NCI-H1105 (cell line): Measurements from ENCODE around the gene KRTAP10-2.

ENCODE experiments used
- DNase-seq: peaks from one replicate; lab custom pipeline; 2025; lab: John Stamatoyannopoulos, UW

KRTAP10-2 gene

DNA sequence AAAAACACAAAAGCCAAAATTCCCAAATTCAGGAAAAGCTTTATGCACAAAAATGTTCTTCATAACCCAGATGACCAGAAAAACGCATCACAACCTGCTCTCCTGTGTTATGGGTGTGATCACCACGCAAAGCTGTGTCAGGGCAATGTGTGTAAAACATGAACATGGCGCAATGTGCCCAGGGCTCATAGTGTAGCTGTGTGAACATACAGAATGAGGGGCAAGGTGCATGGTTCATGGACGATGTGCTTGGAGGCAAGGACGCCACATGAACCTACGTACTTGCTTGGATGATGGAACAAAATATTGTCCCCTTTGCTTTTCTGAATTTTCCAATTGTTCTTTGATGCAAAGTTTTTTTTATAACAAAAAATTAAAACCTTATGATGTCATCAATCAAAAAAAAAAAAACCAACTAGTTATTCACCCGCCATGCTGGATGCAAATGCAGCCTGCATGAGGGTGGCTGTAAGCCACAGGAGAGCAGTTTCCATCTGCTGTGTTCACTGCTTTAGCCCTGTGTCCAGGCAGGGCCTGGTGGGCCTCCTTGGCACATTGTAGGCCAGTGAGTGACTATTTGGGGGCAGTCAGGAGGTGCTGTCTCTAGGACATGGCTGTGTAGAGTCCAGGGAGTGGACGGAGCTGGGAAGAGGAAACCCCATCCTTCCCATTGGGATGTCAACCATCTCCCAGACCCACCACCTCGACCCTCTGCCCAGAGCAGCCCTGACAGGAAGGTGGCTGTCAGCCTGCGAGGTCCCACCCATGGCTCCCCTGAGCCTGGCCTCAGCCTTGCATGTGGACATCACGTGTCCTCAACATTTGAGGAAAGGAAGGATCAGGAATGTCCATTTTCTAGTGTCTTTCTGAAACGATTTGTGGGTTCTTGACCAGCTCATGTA lies 25.0 kb downstream of the KRTAP10-2 start:
- DNase-seq: no peak

GRCh38 chr21:44525391-44526095 lies 25.8 kb downstream of the KRTAP10-2 start:
- no peak for DNase-seq

DNA sequence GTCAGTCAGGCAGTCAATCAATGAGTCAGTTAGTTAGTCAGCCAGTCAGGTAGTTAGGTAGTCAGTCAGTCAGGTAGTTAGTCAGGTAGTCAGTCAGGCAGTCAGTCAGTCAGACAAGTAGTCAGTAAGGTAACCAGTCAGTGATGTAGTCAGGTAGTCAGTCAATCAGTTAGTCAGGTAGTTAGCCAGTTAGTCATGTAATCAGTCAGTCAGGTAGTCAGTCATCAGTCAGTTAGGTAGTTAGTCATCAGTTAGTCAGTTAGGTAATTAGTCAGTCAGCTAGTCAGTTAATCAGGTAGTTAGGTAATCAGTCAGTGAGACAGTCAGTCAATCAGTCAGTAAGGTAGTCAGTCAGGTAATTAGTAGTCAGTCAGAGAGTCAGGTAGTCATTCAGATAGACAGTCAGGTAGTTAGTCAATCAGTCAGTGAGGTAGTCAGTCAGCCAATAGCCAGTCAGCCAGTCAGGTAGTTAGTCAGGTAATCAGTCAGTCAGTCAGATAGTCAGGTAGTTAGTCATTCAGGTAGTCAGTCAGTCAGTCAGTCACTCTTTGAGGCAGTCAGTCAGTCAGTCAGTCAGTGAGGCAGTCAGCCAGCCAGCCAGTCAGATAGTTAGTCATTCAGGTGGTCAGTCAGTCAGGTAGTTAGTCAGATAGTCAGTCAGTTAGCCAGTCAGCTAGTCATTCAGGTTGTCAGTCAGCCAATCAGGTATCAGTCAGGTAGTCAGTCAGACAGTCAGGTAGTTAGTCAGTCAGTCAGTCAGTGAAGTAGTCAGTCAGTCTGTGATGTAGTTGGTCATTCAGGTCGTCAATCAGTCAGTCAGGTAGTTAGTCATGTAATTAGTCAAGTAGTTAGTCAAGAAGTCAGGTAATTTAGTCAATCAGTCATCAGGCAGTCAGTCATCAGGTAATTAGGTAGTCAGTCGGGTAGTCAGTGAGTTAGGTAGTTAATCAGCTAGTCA lies 26.6 kb downstream of the KRTAP10-2 start:
- DNase-seq: no peak

DNA sequence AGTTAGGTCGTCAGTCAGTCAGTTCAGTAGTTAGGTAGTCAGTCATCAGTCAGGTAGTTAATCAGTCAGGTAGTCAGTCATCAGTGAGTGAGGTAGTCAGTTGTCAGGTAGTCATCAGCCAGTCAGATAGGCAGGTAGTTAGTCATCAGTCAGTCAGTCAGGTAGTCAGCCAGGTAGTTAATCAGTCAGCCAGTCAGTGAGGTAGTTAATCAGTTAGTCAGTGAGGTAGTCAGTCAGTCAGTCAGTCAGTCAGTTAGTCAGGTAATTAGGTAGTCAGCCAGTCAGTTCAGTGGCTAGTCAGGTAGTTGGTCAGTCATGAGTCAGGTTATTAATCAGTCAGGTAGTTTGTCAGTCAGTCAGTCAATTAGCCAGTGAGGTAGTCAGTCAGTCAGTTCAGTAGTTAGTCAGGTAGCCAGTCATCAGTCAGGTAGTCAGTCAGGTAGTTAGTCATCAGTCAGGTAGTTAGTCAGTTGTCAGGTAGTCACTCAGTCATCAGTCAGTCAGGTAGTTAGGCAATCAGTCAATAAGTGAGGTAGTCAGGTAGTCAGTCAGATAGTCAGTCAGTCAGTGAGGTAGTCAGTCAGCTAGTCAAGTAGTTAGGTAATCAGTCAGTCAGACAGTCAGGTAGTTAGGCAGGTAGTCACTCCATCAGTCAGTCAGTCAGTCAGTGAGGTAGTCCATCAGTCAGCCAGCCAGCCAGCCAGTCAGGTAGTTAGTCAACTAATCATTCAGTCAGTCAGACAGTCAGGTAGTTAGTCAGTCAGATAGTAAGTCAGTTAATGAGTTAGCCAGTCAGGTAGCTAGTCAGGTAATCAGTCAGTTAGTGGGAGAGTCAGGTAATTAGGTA lies 27.5 kb downstream of the KRTAP10-2 start:
- DNase-seq: no peak

DNA sequence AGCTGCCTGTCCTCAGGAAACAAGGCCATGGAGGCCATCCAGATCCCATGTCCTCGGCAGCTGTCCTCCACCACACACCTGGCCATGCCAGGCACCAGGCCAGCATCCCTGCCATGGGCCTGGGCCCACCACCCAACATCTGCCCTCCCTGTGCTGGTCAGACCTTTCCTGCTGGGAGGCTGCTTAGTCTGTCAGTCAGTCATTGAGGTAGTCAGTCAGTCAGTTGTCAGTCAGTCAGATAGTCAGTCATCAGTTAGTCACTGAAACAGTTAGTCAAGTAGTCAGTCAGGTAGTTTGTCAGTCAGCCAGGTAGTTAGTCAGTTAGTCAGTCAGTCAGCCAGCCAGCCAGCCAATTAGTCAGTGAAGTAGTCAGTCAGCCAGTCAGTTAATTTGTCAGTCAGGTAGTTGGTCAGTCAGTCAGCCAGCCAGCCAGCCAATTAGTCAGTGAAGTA lies 28.5 kb downstream of the KRTAP10-2 start:
- DNase-seq: no peak

DNA sequence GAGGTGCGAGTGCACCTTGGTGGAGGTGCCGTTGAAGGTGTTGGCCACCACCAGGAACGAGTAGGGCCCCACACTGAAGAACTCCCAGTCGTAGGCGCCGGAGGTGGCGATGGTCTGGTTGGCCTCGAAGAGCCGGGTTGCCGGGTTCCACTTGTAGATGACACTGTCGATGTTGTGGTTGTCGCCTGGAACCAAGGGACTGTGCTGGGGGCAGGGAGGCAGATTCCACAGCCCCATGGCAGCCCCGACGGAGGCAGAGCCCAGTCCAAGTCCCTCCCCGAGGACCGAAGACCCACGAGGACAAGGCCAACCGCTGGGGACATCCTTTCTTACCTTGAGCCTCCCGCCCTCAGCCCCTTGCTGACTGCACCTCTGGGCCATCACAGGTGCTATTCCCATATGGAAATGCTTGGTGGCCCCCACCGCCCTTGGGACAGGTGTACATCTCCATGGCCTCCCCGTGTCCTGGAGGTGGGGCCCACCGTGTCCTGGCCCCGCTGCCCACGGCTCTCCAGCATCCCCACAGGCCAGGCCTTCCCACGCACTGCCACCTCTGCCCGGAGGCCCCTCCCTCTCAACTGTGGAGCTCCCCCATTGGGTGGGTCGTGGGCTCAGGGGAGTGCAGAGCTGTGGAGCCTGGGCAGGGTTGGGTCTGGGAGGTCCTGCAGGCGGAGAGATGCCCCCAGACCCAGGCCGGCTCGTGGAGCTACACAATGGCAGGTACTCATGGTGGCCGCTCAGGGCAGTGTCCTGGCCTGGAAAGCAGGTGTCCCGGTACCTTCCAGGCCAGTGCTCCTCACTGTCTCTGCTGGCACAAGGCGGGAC lies 29.2 kb downstream of the KRTAP10-2 start:
- no peak for DNase-seq

GRCh38 chr21:44521301-44521927 lies 29.9 kb downstream of the KRTAP10-2 start:
- DNase-seq: no peak

DNA sequence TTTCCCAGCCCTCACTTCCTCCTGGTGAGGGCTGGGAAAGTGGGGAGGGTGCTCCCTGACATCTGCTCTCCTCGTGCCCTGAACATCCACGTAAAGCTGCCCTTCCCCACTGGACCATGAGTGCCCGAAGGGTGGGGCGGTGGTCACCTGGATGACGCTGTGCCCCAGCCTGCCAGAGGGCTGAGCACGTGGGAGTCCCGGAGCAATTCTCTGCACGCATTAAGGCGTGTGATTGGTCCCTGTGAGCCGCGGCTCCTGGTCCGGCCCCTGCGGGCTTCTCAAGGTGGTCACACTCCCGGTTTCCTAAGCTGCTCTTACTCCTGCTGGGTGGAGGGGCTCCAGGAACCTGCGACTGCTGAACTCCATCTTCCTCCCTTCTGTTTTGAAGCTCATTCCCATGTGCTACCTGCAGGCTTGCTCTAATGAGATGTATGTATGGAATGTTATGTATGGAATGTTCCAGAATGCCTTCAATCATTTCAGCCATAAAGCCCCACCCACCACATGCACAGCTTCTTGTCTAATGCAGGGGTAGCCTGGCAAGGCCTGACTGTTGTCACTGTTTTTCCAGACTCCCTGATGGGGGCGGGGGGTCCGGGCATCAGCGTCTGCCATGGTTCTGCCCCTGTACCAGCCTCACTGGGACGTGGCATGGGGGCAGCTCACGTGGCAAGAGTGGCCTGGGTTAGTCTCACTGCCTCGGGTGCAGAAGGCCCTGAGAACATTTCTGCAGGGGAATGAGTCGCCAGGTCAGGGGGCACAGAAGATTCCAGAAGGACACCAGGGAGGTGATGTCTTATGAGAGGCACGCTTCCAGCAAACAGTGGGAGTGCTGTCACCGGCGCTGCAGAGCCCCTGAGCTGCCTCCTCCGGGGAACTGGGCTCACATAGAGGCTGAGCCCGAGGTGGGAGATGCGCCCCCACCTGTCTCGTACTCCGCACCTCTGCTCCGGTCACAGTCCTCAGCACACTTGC lies 30.7 kb downstream of the KRTAP10-2 start:
- no peak for DNase-seq

- no peak for DNase-seq
These were observed 31.7 kb downstream of the KRTAP10-2 start for GRCh38 chr21:44519346-44520325.

DNA sequence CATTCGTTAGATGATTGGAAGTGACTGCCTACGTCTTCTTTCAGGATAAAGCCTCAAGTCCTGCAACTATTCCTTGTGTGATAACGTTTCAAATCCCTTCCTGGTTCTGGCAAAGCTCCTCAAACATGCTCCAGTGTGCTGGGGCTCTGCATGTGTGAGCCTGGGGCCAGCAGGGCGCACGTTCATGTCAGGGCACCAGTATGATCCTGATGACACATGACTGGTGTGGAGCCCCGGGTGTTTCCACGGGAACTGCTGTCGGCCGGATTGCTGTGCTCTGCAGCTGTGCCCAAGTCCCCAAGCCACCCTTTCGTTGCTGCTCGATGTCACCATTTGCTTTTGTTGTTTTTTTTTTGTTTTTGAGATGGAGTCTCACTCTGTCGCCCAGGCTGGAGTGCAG lies 32.6 kb downstream of the KRTAP10-2 start:
- no peak for DNase-seq

- DNase-seq: no peak
These were observed 34.0 kb downstream of the KRTAP10-2 start for GRCh38 chr21:44517175-44517899.

- DNase-seq: no peak
These were observed 34.5 kb downstream of the KRTAP10-2 start for GRCh38 chr21:44516828-44517174.

DNA sequence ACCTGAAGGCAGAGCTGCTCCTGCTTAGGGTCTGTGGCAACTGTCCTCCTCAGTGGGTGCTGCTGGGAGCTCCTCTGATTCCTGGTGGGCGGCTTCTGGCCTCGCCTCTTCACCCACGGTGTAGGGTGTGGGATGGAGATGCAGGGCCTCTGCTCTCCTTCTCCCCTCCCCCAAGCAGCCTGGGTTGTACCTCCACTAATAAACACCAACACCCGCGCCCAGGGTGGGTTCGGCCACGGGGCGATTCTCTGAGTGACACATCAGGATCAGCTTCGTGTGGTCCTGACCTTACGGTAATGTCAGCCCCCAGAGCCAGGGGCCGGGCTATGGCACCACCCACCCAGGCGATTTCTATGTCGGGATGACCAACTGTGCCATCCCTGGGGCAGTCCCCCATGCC lies 35.0 kb downstream of the KRTAP10-2 start:
- no peak for DNase-seq

DNA sequence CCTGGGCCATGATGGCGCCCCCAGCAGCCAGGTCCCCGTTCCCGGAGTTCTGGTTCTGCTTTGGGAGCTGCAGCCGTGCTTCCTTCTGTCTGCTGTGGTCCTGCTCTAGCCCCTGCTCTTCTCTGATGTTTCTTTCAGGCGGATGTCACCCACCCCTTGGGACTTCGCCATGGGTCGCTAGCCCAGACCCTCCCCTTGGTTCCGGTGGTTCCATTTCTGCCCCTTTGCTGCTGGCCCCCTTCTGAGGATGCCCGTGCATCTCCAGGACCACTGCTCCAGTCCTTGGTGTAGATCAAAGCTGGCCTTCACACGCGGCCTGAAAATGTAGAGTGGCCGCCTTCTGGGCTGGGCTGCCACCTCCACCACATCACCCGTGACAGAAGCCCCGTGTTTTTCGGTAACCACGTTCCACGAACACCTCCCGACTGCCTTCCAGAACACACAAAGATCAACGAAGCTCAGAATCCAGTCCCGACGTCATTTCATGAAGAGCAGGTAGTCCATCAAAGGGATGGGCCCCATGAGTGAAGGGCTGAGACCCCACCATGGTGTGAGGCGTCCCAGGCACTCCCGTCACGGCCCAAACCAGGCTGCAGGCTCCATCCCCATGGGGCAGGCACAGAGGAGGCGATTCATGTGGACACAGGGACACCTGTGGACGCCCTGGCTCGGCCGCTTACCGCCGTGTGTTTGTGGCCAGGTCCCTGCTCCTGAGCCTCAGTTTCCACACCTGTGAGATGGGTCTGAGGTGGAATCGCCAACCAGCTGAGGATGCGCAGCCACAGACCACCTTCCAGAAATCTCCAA lies 35.7 kb downstream of the KRTAP10-2 start:
- DNase-seq: no peak

DNA sequence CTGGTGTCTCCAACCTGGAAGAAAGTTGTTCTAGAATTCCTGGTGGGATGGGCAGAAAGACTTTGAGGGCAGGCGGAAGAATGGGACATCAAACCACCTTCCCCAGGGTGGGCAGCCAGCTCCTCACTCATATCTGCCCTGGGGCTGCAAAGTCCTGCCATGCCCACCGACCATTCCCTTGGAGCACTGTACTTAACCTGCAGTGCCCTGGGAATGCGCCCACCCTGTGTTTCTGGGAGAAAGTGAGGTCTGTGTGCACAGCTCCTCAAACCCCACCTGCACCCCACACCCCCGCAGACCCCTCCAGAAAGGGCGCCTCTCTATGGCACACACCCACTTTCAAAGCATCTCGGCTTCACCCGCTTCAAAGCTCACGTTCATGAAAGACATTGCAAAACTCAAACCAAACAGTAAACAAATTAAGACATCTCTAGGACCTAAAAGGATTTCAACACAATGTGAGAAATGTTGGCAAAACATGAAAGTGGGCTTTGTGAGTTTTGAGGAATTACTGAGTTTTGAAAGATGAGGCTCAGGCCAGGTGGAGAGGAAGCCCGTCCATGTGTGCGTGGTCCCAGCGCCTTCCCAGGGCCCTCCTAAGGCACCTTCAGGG lies 36.5 kb downstream of the KRTAP10-2 start:
- DNase-seq: no peak

- no peak for DNase-seq
These were observed 37.1 kb downstream of the KRTAP10-2 start for GRCh38 chr21:44514218-44514520.
